Right lobe of liver (tissue), 4 donors: ENCODE results near the gene HCAR2.
"Not testable (repeated sequence)": the region's sequence is repeated elsewhere in the genome, so short reads cannot be mapped to it uniquely, and the experiment has no call there.

Source experiments
- POLR2A ChIP-seq: fragments of 450-650 bp; IDR thresholded peaks from one replicate; pipeline ENCODE4 v1.6.1; 2017; ENCODE audit warnings: antibody characterized with exemption, mild to moderate bottlenecking
- TF ChIP-seq, protein P1 (sequence below), 4 donors: fragments of 200-600 bp in 3 of 4; fragments of 450-650 bp in 1 of 4; IDR thresholded peaks; one replicate each; pipeline versions ENCODE4 v1.5.1 to v1.8.0; 2016 to 2022; ENCODE audit warnings: antibody characterized with exemption in 4 of 4, mild to moderate bottlenecking in 2 of 4
- donor health status: DM: no; HTN: no; CAD: no.
- donor health status: DM: no; HTN: no; CAD: no.
- donor health status: DM: no; HTN: yes; CAD: no.

GRCh38 chr12:122711266-122711665 lies 8.1 kb upstream of the HCAR2 start:
- TF ChIP-seq, protein P1, sequence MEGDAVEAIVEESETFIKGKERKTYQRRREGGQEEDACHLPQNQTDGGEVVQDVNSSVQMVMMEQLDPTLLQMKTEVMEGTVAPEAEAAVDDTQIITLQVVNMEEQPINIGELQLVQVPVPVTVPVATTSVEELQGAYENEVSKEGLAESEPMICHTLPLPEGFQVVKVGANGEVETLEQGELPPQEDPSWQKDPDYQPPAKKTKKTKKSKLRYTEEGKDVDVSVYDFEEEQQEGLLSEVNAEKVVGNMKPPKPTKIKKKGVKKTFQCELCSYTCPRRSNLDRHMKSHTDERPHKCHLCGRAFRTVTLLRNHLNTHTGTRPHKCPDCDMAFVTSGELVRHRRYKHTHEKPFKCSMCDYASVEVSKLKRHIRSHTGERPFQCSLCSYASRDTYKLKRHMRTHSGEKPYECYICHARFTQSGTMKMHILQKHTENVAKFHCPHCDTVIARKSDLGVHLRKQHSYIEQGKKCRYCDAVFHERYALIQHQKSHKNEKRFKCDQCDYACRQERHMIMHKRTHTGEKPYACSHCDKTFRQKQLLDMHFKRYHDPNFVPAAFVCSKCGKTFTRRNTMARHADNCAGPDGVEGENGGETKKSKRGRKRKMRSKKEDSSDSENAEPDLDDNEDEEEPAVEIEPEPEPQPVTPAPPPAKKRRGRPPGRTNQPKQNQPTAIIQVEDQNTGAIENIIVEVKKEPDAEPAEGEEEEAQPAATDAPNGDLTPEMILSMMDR (IDR thresholded peaks at IDR 0.05): not testable (repeated sequence)
- TF ChIP-seq POLR2A: not testable (repeated sequence)
